GM12878 (cell line): ENCODE measurements around the gene PRC1. TPM values are rescaled to one million over a fixed set of nuclear protein-coding genes. Genes with fewer than 3 reads are reported as not detected.

Experiments
- ATAC-seq: fragments of 200-7000 bp; cut with Tn5 transposase; 3 replicates; pipeline ENCODE4 v1.9.1; 2020; ENCODE audit warnings: mild to moderate bottlenecking, moderate library complexity
- BruUV-seq: library from RNA; stranded (reverse); fragments of 400-500 nt; replicated peaks from 2 replicates; lab custom pipeline; 2021; lab: Mats Ljungman, UMichigan
- CTCF ChIA-PET: fragments of 300-600 bp; sonication (Branson Sonifier 250); formaldehyde crosslinking; extraction: SDS; loops from one replicate; lab custom pipeline; 2021; ENCODE audit warnings: inconsistent platforms; lab: Yijun Ruan, JAX
- POLR2A ChIA-PET: fragments of 350-600 bp; formaldehyde crosslinking; extraction: SDS; loops from one replicate; lab custom pipeline; 2021; ENCODE audit warnings: inconsistent platforms; lab: Charles Lee
- RAD21 ChIA-PET: fragments of 300-600 bp; sonication (Branson Sonifier 250); formaldehyde crosslinking; loops from one replicate; lab custom pipeline; 2023; ENCODE audit warnings: antibody characterized with exemption; ENCODE audit not compliant: unreplicated experiment; lab: Charles Lee
- SMC1A ChIA-PET: fragments of 300-600 bp; sonication (Branson Sonifier 250); formaldehyde crosslinking; loops from one replicate; lab custom pipeline; 2023; ENCODE audit not compliant: unreplicated experiment, uncharacterized antibody; lab: Charles Lee
- DNase-seq: peaks from one replicate; pipeline ENCODE4 v3.0.0-alpha.2; 2011; ENCODE audit warnings: low read depth, low spot score
- FAIRE-seq: peaks from 3 replicates; lab custom pipeline; 2011; peaks lifted over from hg19 to GRCh38; lab: Jason Lieb, UNC
- H2AFZ ChIP-seq: 2 replicates; pipeline ENCODE4 v1.6.0; 2011; ENCODE audit warnings: low read depth, low read length, control low read depth; ENCODE audit not compliant: control insufficient read depth
- H3K27ac ChIP-seq: 2 replicates; pipeline ENCODE4 v1.5.1; 2011; ENCODE audit warnings: control low read depth; ENCODE audit not compliant: control insufficient read depth, insufficient read depth
- H3K27me3 ChIP-seq, 2 experiments: replicated peaks in 1 of 2; 2 replicates each; pipeline versions ENCODE4 v1.6.0 to v1.6.1; 2011; ENCODE audit warnings: low read length in 1 of 2; ENCODE audit not compliant: control insufficient read depth in 2 of 2, insufficient read depth in 2 of 2
- H3K36me3 ChIP-seq, 2 experiments: 2 replicates each; pipeline ENCODE4 v1.5.1; 2011; ENCODE audit warnings: low read length in 1 of 2; ENCODE audit not compliant: control insufficient read depth in 2 of 2, insufficient read depth in 2 of 2
- H3K4me1 ChIP-seq: 2 replicates; pipeline ENCODE4 v1.6.1; 2011; ENCODE audit warnings: mild to moderate bottlenecking, low read length, moderate library complexity, mixed read lengths; ENCODE audit not compliant: control insufficient read depth, insufficient read depth
- H3K4me2 ChIP-seq: 2 replicates; pipeline ENCODE4 v1.6.0; 2011; ENCODE audit warnings: control low read depth; ENCODE audit not compliant: control insufficient read depth, insufficient read depth
- H3K4me3 ChIP-seq: fragments of 200-600 bp; sonication (generic); 2 replicates; pipeline ENCODE4 v1.5.1; 2016
- H3K79me2 ChIP-seq: 2 replicates; pipeline ENCODE4 v1.6.0; 2011; ENCODE audit warnings: low read length; ENCODE audit not compliant: control insufficient read depth, insufficient read depth
- H3K9ac ChIP-seq: 2 replicates; pipeline ENCODE4 v1.8.0; 2011; ENCODE audit warnings: low read length, control low read depth, mixed read lengths; ENCODE audit not compliant: control insufficient read depth, insufficient read depth
- H3K9me3 ChIP-seq: replicated peaks from 3 replicates; pipeline ENCODE4 v1.5.1; 2011; ENCODE audit warnings: mild to moderate bottlenecking, low read length; ENCODE audit not compliant: control insufficient read depth, insufficient read depth
- H4K20me1 ChIP-seq: 2 replicates; pipeline ENCODE4 v1.6.0; 2011; ENCODE audit not compliant: control insufficient read depth, insufficient read depth
- CBFB ChIP-seq: IDR thresholded peaks from 2 replicates; pipeline ENCODE4 v1.6.1; 2016; ENCODE audit warnings: antibody characterized with exemption, low read depth
- ESRRA ChIP-seq: IDR thresholded peaks from 2 replicates; pipeline ENCODE4 v1.6.1; 2012; ENCODE audit warnings: mild to moderate bottlenecking, low read length, improper control_type of control experiment
- FOXK2 ChIP-seq: fragments of 450-650 bp; IDR thresholded peaks from 2 replicates; pipeline ENCODE4 v1.6.1; 2017; ENCODE audit warnings: mild to moderate bottlenecking, moderate library complexity
- HDGF ChIP-seq: fragments of 450-650 bp; IDR thresholded peaks from 2 replicates; pipeline ENCODE4 v1.6.1; 2016; ENCODE audit warnings: antibody characterized with exemption
- IRF3 ChIP-seq: fragments of 450-650 bp; IDR thresholded peaks from 2 replicates; pipeline ENCODE4 v1.6.1; 2014; ENCODE audit warnings: mild to moderate bottlenecking
- MEF2B ChIP-seq: fragments of 450-650 bp; IDR thresholded peaks from 2 replicates; pipeline ENCODE4 v1.6.1; 2018; ENCODE audit warnings: mild to moderate bottlenecking, moderate library complexity; ENCODE audit not compliant: partially characterized antibody, poor library complexity, severe bottlenecking
- NFIC ChIP-seq: IDR thresholded peaks from 2 replicates; pipeline ENCODE4 v1.6.1; 2012; ENCODE audit warnings: low read depth, mild to moderate bottlenecking, inconsistent platforms, low read length, moderate library complexity
- NFXL1 ChIP-seq: fragments of 450-650 bp; IDR thresholded peaks from 2 replicates; pipeline ENCODE4 v1.6.1; 2017; ENCODE audit warnings: antibody characterized with exemption, mild to moderate bottlenecking, borderline replicate concordance
- NFYB ChIP-seq: IDR thresholded peaks from 2 replicates; pipeline ENCODE4 v1.6.1; 2011; ENCODE audit warnings: low read depth, mild to moderate bottlenecking, low read length, improper control_type of control experiment, moderate library complexity; ENCODE audit not compliant: insufficient read depth
- PAX5 ChIP-seq: IDR thresholded peaks from 2 replicates; pipeline ENCODE4 v1.6.1; 2011; ENCODE audit warnings: low read depth, low read length, borderline replicate concordance
- RAD21 ChIP-seq: IDR thresholded peaks from 2 replicates; pipeline ENCODE4 v1.6.1; 2011; ENCODE audit warnings: mild to moderate bottlenecking, low read depth, low read length, moderate library complexity; ENCODE audit not compliant: insufficient read depth
- RBBP5 ChIP-seq: fragments of 200-600 bp; sonication (generic); conservative IDR thresholded peaks from 2 replicates; pipeline ENCODE4 v1.6.1; 2016
- SMAD5 ChIP-seq: IDR thresholded peaks from 2 replicates; pipeline ENCODE4 v1.6.1; 2016; ENCODE audit warnings: antibody characterized with exemption, low read depth
- ZBTB4 ChIP-seq: fragments of 450-650 bp; formaldehyde crosslinking; IDR thresholded peaks from 2 replicates; pipeline ENCODE4 v1.4.0; 2022; ENCODE audit warnings: mild to moderate bottlenecking, moderate library complexity
- ZNF622 ChIP-seq: fragments of 450-650 bp; IDR thresholded peaks from 2 replicates; pipeline ENCODE4 v1.6.1; 2017; ENCODE audit warnings: mild to moderate bottlenecking, inconsistent platforms
- WGBS: methylation state at CpG from one replicate; pipeline ENCODE4 v1.1.6; 2016; ENCODE audit warnings: low lambda C conversion rate; ENCODE audit not compliant: insufficient replicate concordance, insufficient coverage; ENCODE audit errors: missing lambda C conversion rate; 5-methylcytosine and 5-hydroxymethylcytosine counted together
- in situ Hi-C: fragments of 300-500 bp; cut with MboI; formaldehyde crosslinking; loops from 9 replicates; pipeline ENCODE4 v1.14.3; 2018; ENCODE audit warnings: mixed read lengths
- intact Hi-C: fragments of 100-400 bp; cut with micrococcal nuclease; formaldehyde crosslinking; loops from one replicate; pipeline ENCODE4 v1.14.2; 2022; ENCODE audit not compliant: unreplicated experiment
- polyA plus RNA-seq, 11 experiments: library from polyadenylated mRNA; depleted of rRNA in 4 of 11; unstranded in 6 of 11; stranded (reverse) in 5 of 11; fragments of >200 nt; fragmentation: Nextera tagmentation in 4 of 11; fragmentation: Illumina TruSeq in 1 of 11; extraction: Ambion mirVana in 4 of 11; extraction: Trizol in 1 of 11; gene quantifications; 1 replicate in 1 of 11; 2 replicates in 10 of 11; pipeline versions ENCODE4 v1.2.1 to v1.2.3, GENCODE V29; 2011 to 2016; ENCODE audit warnings: inconsistent platforms in 2 of 11, missing spikeins in 2 of 11, low read depth in 1 of 11
- total RNA-seq, 4 experiments: library from RNA; depleted of rRNA in 3 of 4; stranded (reverse); fragments of >200 nt in 3 of 4; fragmentation: Illumina TruSeq in 1 of 4; extraction: Trizol in 1 of 4; gene quantifications; 2 replicates each; pipeline versions ENCODE4 v1.2.1 to v1.2.3, GENCODE V29; 2013 to 2021
- TF ChIP-seq, protein P1 (sequence below): fragments of 450-650 bp; IDR thresholded peaks from 2 replicates; pipeline ENCODE4 v1.6.1; 2018; ENCODE audit warnings: mild to moderate bottlenecking, low read depth, moderate library complexity; ENCODE audit not compliant: partially characterized antibody

Gene PRC1
- total and polyA plus RNA-seq, 10 of the 15 experiments (the other 5 are each of a cell fraction or from before 2014, with no cell fraction given), result 100 to 241 (median 131) TPM

DNA sequence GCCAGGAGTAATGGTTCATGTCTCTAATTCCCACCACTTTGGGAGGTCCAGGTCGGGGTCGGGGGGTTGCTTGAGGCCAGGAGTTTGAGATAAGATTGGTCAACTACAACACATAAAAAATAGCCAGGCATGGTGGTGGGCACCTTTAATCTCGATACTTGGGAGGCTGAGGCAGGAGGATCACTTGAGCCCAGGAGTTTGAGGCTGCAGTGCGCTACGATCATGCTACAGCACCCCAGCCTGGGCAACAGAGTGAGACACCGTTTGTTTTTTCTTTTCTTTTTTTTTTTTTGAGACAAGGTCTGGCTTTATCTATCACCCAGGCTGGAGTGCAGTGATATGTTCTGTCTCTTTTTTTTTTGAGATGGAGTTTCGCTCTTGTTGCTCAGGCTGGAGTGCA is 29.4 kb upstream of the PRC1 start:
- H3K4me3 ChIP-seq, result no peak overlapping the region
- in situ Hi-C loops (no loop called here), intact Hi-C loops (loop anchor here (5.0 kb wide), 1 partner anchor 66 kb away; no protein-coding TSS in a partner anchor)
- H3K79me2 ChIP-seq, result peaks cover 27% of the 10 kb centered on the region
- no peaks in the 10 kb centered on the region for H3K27me3 ChIP-seq
- ATAC-seq (no peak), DNase-seq (no peak), FAIRE-seq (no peak)
- RAD21 ChIA-PET, result no interaction called here
- POLR2A ChIA-PET, result no interaction called here
- no peak overlapping the region for H3K9ac ChIP-seq
- no peaks in the 10 kb centered on the region for H3K9me3 ChIP-seq
- no peak overlapping the region for H3K27ac ChIP-seq
- 97% methylated on average over 7 of the region's 7 CpGs for WGBS
- H3K36me3 ChIP-seq, result no peaks in the 10 kb centered on the region
- SMC1A ChIA-PET, result no interaction called here
- TF ChIP-seq, protein P1, sequence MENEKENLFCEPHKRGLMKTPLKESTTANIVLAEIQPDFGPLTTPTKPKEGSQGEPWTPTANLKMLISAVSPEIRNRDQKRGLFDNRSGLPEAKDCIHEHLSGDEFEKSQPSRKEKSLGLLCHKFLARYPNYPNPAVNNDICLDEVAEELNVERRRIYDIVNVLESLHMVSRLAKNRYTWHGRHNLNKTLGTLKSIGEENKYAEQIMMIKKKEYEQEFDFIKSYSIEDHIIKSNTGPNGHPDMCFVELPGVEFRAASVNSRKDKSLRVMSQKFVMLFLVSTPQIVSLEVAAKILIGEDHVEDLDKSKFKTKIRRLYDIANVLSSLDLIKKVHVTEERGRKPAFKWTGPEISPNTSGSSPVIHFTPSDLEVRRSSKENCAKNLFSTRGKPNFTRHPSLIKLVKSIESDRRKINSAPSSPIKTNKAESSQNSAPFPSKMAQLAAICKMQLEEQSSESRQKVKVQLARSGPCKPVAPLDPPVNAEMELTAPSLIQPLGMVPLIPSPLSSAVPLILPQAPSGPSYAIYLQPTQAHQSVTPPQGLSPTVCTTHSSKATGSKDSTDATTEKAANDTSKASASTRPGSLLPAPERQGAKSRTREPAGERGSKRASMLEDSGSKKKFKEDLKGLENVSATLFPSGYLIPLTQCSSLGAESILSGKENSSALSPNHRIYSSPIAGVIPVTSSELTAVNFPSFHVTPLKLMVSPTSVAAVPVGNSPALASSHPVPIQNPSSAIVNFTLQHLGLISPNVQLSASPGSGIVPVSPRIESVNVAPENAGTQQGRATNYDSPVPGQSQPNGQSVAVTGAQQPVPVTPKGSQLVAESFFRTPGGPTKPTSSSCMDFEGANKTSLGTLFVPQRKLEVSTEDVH, result no peak
- TF ChIP-seq HDGF (no peak), PAX5 (no peak), NFIC (no peak), ZNF622 (no peak), SMAD5 (no peak), FOXK2 (no peak), IRF3 (no peak), NFYB (no peak), RAD21 (no peak), RBBP5 (no peak), NFXL1 (no peak), CBFB (no peak), MEF2B (no peak), ESRRA (no peak), ZBTB4 (CRISPR knock-in tag) (no peak)
- CTCF ChIA-PET, result interaction anchor here (0.8 to 4.0 kb wide), 2 partner anchors 9 to 91 kb away, joined by 3 to 24 read pairs; partner anchors contain the start of gene HDDC3
- 0 out of 2 replicates have a peak, but pooled peaks cover 3% of the 10 kb centered on the region for H3K4me1 ChIP-seq
- H3K4me2 ChIP-seq, result no peak overlapping the region
- H4K20me1 ChIP-seq, result no peaks in the 10 kb centered on the region
- no TSS peak for BruUV-seq
- no peak overlapping the region for H2AFZ ChIP-seq
